ENCODE results near the gene IFI16.

The IFI16 gene

GRCh38 chr1:159071970-159072582 is 62.4 kb downstream of the IFI16 start:
- Histone ChIP-seq H3K4me1 (ENCODE audit: control insufficient read depth, insufficient read depth, low read length) (peaks cover 8% of the 10 kb centered on the region), H3K4me3 (ENCODE audit: low read length) (no peak overlapping the region), H3K9me3 (ENCODE audit: control insufficient read depth, low read length) (no peaks in the 10 kb centered on the region), H3K9ac (ENCODE audit: low read length) (no peak overlapping the region), H3K27me3 (ENCODE audit: control insufficient read depth, insufficient read depth, low read length) (no peaks in the 10 kb centered on the region), H3K36me3 (ENCODE audit: control insufficient read depth, insufficient read depth, low read length) (no peaks in the 10 kb centered on the region)

- H3K4me1 ChIP-seq (ENCODE audit: control insufficient read depth, insufficient read depth, low read length) = no peaks in the 10 kb centered on the region
- no peaks in the 10 kb centered on the region for H3K36me3 ChIP-seq (ENCODE audit: control insufficient read depth, insufficient read depth, low read length)
- no peaks in the 10 kb centered on the region for H3K9me3 ChIP-seq (ENCODE audit: control insufficient read depth, low read length)
- H3K4me3 ChIP-seq (ENCODE audit: low read length) = no peak within 1 kb of the TSS
- no peak within 1 kb of the TSS for H3K9ac ChIP-seq (ENCODE audit: low read length)
- peaks cover 4% of the 10 kb centered on the region for H3K27me3 ChIP-seq (ENCODE audit: control insufficient read depth, insufficient read depth, low read length)
Measured at GRCh38 chr1:159076438-159077119, 66.9 kb downstream of the IFI16 start, which contains the start of gene AIM2. Gene AIM2 (minus strand): TSS chr1:159076766. CDS start chr1:159073499, 3,267 bp downstream.

GRCh38 chr1:159077120-159077961 is 67.6 kb downstream of the IFI16 start:
- Histone ChIP-seq H3K4me1 (ENCODE audit: control insufficient read depth, insufficient read depth, low read length) (no peaks in the 10 kb centered on the region), H3K9ac (ENCODE audit: low read length) (no peak overlapping the region), H3K36me3 (ENCODE audit: control insufficient read depth, insufficient read depth, low read length) (no peaks in the 10 kb centered on the region), H3K27me3 (ENCODE audit: control insufficient read depth, insufficient read depth, low read length) (peaks cover 4% of the 10 kb centered on the region), H3K4me3 (ENCODE audit: low read length) (no peak overlapping the region), H3K9me3 (ENCODE audit: control insufficient read depth, low read length) (no peaks in the 10 kb centered on the region)

GRCh38 chr1:159079525-159079924 is 69.8 kb downstream of the IFI16 start:
- Histone ChIP-seq H3K27me3 (ENCODE audit: control insufficient read depth, insufficient read depth, low read length) (peaks cover 4% of the 10 kb centered on the region), H3K9ac (ENCODE audit: low read length) (no peak overlapping the region), H3K4me1 (ENCODE audit: control insufficient read depth, insufficient read depth, low read length) (no peaks in the 10 kb centered on the region), H3K36me3 (ENCODE audit: control insufficient read depth, insufficient read depth, low read length) (no peaks in the 10 kb centered on the region), H3K9me3 (ENCODE audit: control insufficient read depth, low read length) (no peaks in the 10 kb centered on the region), H3K4me3 (ENCODE audit: low read length) (no peak overlapping the region)

GRCh38 chr1:159081626-159082025 is 71.9 kb downstream of the IFI16 start:
- Histone ChIP-seq H3K9me3 (ENCODE audit: control insufficient read depth, low read length) (no peaks in the 10 kb centered on the region), H3K4me3 (ENCODE audit: low read length) (no peak overlapping the region), H3K4me1 (ENCODE audit: control insufficient read depth, insufficient read depth, low read length) (no peaks in the 10 kb centered on the region), H3K9ac (ENCODE audit: low read length) (no peak overlapping the region), H3K27me3 (ENCODE audit: control insufficient read depth, insufficient read depth, low read length) (peaks cover 4% of the 10 kb centered on the region), H3K36me3 (ENCODE audit: control insufficient read depth, insufficient read depth, low read length) (no peaks in the 10 kb centered on the region)

- no peak overlapping the region for H3K9ac ChIP-seq (ENCODE audit: low read length)
- H3K36me3 ChIP-seq (ENCODE audit: control insufficient read depth, insufficient read depth, low read length) = no peaks in the 10 kb centered on the region
- no peaks in the 10 kb centered on the region for H3K9me3 ChIP-seq (ENCODE audit: control insufficient read depth, low read length)
- H3K27me3 ChIP-seq (ENCODE audit: control insufficient read depth, insufficient read depth, low read length) = peaks cover 4% of the 10 kb centered on the region
- H3K4me1 ChIP-seq (ENCODE audit: control insufficient read depth, insufficient read depth, low read length) = no peaks in the 10 kb centered on the region
- no peak overlapping the region for H3K4me3 ChIP-seq (ENCODE audit: low read length)
Measured at GRCh38 chr1:159083013-159083412, 73.3 kb downstream of the IFI16 start.

- Histone ChIP-seq H3K36me3 (ENCODE audit: control insufficient read depth, insufficient read depth, low read length) (no peaks in the 10 kb centered on the region), H3K9ac (ENCODE audit: low read length) (no peak overlapping the region), H3K4me3 (ENCODE audit: low read length) (no peak overlapping the region), H3K27me3 (ENCODE audit: control insufficient read depth, insufficient read depth, low read length) (no peaks in the 10 kb centered on the region), H3K4me1 (ENCODE audit: control insufficient read depth, insufficient read depth, low read length) (no peaks in the 10 kb centered on the region), H3K9me3 (ENCODE audit: control insufficient read depth, low read length) (no peaks in the 10 kb centered on the region)
Measured at GRCh38 chr1:159084152-159084551, 74.4 kb downstream of the IFI16 start.

- Histone ChIP-seq H3K4me1 (ENCODE audit: control insufficient read depth, insufficient read depth, low read length) (no peaks in the 10 kb centered on the region), H3K4me3 (ENCODE audit: low read length) (no peak overlapping the region), H3K27me3 (ENCODE audit: control insufficient read depth, insufficient read depth, low read length) (no peaks in the 10 kb centered on the region), H3K36me3 (ENCODE audit: control insufficient read depth, insufficient read depth, low read length) (no peaks in the 10 kb centered on the region), H3K9me3 (ENCODE audit: control insufficient read depth, low read length) (no peaks in the 10 kb centered on the region), H3K9ac (ENCODE audit: low read length) (no peak overlapping the region)
Measured at GRCh38 chr1:159084867-159085266, 75.2 kb downstream of the IFI16 start.

- Histone ChIP-seq H3K4me1 (ENCODE audit: control insufficient read depth, insufficient read depth, low read length) (no peaks in the 10 kb centered on the region), H3K36me3 (ENCODE audit: control insufficient read depth, insufficient read depth, low read length) (no peaks in the 10 kb centered on the region), H3K9me3 (ENCODE audit: control insufficient read depth, low read length) (no peaks in the 10 kb centered on the region), H3K4me3 (ENCODE audit: low read length) (no peak overlapping the region), H3K9ac (ENCODE audit: low read length) (no peak overlapping the region), H3K27me3 (ENCODE audit: control insufficient read depth, insufficient read depth, low read length) (no peaks in the 10 kb centered on the region)
Measured at GRCh38 chr1:159088050-159088449, 78.3 kb downstream of the IFI16 start.

- Histone ChIP-seq H3K36me3 (ENCODE audit: control insufficient read depth, insufficient read depth, low read length) (no peaks in the 10 kb centered on the region), H3K9me3 (ENCODE audit: control insufficient read depth, low read length) (no peaks in the 10 kb centered on the region), H3K27me3 (ENCODE audit: control insufficient read depth, insufficient read depth, low read length) (no peaks in the 10 kb centered on the region), H3K4me1 (ENCODE audit: control insufficient read depth, insufficient read depth, low read length) (no peaks in the 10 kb centered on the region), H3K9ac (ENCODE audit: low read length) (no peak overlapping the region), H3K4me3 (ENCODE audit: low read length) (no peak overlapping the region)
Measured at GRCh38 chr1:159088546-159089183, 79.0 kb downstream of the IFI16 start.

GRCh38 chr1:159089184-159089791 is 79.6 kb downstream of the IFI16 start:
- Histone ChIP-seq H3K9ac (ENCODE audit: low read length) (no peak overlapping the region), H3K9me3 (ENCODE audit: control insufficient read depth, low read length) (no peaks in the 10 kb centered on the region), H3K27me3 (ENCODE audit: control insufficient read depth, insufficient read depth, low read length) (no peaks in the 10 kb centered on the region), H3K4me3 (ENCODE audit: low read length) (no peak overlapping the region), H3K4me1 (ENCODE audit: control insufficient read depth, insufficient read depth, low read length) (no peaks in the 10 kb centered on the region), H3K36me3 (ENCODE audit: control insufficient read depth, insufficient read depth, low read length) (no peaks in the 10 kb centered on the region)

Measured in mucosa of stomach (tissue), 1 donor.